NCI-H345 treated with DMSO at 0.1 percent for 48 hours (cell line): ENCODE data around the gene PAPOLA.

Experiments
- DNase-seq: peaks from one replicate; lab custom pipeline; 2025; ENCODE audit not compliant: unreplicated experiment; lab: John Stamatoyannopoulos, UW

The PAPOLA gene

DNA sequence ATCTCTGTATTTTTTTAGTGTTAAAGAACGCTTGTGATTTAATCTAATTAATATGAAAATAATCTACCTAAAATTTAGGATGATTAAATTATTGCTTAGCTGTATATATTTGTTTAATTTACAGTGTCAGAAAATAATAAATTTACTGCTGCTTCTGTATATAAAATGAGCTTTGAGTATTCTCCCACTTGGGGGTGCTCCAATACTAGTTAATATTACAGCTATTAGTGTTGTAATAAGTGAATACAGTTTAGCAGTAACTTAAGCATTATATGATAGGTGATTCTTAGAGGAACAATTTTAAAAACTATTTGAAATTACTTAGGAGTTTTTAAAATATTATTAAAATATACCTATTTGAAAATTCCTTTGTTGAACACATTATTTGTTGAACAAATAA is 62.2 kb downstream of the PAPOLA start:
- DNase-seq = no peak

DNA sequence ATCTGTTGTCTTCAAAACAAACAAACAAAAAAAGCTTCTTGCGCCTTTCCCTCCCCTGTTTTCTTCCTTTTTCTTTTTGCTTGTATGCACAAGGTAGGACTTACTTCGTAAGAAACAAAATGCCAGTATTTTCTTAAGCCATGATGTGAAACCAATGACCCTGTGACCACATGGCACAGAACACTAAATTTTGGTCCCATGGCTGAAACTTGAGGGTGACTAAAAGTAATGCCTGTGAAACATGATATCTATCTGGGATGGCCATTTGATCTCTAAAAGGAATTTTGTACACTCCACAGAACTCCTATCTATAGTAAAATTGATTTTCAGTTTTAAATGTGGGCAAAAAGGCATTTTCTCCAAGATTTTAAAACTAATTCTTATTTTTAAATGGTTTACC is 63.6 kb downstream of the PAPOLA start:
- DNase-seq = no peak

DNA sequence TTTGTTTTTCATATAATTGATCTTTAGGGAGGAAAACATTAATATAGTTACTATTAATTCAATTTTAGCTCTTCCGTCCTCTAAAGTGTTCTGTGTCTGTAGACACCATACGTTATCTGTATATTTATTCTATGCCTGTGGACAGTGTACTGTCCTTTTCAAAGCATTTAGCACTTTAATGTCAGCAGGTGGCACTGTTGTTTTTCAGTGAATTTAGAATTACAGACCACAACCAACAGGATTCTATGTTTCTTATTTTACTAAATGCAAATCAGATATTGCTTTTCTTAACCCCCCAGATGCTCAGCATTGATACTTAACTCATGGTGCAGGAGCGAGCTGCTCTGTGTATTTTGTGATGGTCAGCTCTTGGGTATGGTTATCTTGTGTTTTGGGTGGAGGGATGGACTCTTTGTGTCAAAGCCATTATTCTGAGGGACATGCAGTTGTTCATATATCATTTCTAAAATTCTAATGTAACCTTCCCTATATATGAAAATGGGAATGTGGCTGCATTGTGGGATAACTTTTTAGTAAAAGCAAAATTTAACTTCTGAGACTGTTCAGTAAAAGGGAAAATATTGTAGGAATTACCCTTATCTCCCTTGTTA is 65.2 kb downstream of the PAPOLA start:
- DNase-seq = no peak

DNA sequence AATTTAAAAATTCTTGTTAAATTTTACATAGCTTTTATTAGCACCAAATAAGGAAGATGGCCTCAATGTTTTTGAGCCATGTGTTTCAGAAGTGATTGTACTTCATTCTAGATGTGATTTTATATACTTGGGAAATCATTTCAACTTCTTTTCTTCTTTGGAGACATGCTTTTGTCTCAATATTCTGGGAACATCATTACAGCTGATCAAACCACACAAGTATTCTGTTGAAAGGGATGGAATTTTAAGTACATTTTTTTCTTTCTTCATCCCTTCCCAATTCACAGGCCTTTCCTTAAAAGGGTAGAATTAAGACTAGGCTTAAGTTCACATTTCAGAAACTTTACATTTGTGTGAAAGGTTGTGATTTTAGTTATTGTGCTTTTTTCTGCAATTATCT is 66.4 kb downstream of the PAPOLA start:
- no peak for DNase-seq

DNA sequence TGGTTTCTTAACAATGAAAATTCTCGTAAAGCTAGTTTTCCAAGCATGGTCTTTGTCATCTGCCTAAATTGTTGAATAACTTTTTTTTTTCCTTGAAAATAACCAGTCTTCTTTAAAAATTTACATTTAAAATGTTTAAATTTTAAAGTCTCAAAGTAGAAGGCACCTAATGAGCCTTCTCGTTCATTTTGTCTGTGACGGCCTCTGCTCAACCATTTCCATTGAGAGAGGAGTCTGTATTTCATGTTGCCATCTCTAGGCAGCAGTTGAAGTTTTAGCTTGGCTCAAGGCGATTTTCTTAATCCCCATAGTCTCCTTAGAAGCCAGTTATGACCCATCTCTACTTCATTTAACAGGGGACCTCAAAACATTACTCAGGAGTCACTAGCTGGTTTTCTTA is 69.1 kb downstream of the PAPOLA start:
- DNase-seq = no peak

DNA sequence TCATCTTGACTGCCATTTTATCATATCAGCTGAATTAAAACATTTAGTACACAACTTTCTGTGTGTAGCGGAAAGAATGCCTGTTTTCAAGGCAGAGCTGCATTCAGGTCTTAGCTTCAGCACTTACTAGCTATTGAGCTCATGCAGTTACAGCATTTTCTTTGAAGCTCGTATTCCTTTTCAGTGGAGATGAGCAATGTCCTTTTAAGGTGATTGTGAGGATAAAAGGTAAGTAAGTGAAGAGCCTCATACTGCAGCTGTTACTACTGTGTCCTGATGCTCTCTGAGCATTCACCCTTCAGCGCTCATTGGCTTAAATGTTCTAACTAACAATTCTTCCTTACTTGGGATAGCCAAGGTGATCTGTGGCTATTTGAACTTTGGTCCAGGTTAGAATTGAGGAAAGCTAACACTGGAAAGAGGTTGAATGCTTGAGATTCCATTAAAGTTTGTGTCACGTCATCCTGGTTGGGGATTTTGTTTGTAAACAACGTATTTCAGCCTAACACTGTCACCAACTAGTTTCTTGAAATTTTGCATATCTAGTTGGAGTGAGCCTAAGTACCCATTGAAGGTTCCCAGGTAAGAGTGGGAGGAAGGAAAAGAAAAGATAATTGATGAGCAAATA is 71.4 kb downstream of the PAPOLA start:
- no peak for DNase-seq

DNA sequence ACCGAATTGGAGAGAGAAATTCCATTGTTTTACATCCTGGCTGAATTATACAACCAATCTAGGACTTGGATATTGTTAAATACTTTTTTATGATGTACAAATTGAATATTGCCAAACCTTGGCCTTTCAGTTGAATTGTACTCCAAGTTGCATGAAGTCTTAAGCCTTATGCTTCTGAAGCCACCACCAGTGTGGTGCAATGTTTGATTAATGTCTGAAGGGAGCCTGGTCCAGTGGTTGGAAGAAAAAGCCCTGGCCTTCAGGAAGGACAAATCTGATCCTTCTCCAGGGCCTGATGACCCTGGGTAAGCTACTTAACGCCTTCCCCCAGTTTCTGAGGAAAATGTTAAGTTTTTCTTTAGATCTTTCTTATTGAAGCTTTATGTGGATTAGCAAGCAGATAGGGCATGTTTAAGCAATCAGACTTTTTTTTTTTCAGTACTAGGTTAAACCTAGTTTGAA is 72.0 kb downstream of the PAPOLA start:
- DNase-seq = no peak

DNA sequence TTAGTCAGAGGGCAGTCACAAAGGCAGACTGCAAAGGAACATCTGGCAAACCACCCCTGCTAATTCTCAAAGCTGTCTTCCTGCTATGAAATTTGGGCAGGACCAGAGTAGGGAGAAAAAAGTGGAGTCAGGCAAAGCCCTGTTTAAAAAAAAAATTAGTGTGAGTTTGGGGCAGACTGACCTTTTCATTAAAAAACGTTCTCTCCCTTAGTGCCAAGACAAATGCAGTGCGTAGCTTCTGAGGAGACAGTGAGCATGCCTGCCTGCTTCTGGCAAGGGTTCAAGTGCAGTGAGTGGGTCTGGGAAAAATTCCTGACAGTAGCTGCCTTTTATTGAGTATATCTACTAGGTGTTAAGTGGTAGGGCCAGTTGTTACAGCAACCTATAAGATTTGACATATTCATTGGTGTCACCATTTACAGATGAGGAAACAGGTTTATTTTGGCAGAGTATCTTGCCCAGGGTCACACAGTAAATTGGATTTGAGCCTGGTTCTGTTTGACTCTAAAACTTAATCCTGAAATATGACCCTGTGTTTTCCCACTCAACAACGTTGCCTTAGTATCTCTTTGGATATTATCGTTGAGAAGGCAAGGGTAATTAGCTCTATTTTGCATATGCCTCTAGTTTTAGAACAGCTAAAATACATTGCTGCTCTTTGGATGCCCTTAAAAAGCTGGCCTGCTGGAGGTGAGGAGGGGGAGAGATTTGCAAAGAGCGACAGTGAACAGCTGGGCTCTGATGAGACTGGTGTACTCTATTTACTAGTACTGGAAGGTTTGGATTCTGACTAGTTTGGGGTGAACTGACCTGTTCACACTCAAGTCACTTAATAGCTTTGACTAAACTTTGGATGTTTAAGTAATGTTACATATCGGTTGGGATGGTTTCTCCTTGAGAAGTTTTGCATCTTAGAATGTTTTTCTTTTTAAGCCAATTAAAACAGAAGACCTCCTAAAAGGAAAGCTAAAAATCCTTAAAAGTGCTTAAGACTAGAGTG is 72.8 kb downstream of the PAPOLA start:
- DNase-seq = no peak

DNA sequence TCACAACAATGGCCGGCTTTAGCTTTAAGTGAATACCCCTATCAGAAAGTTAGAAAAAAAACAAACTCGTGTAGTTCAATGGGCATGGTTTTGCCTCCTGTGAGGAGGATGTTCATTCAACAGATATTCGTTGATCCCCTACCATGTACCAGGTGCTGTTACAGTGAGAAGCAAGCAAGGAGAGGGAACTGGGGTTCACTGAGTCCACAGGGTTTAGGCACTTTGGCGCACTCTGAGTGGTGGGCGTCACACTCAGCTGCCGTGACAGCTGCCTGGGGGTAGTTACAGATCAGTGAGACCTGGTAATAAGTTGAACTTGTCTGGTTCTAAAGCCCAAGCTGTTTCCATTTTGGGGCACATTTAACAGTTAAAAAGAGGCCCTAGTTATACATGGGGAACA is 74.2 kb downstream of the PAPOLA start:
- no peak for DNase-seq

DNA sequence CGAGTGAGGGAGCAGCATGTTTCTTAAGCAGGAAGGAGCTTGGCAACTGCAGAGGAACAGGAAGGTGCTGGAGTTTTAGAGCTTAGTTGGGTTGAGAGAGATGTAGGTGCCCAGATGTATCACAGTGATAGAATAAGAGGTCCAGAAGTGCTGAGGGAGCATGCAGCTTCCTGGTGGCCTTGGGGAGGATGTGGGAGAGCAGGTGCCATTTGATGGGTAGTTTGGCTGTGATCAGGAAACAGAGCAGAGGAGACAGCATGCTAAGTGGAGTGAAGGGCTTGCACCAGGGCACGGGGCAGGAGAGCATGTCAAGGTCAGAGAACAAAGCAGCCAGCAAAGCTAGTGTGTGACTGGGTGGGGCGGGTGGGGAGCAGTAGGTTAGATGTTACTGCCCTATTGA is 74.8 kb downstream of the PAPOLA start:
- no peak for DNase-seq

DNA sequence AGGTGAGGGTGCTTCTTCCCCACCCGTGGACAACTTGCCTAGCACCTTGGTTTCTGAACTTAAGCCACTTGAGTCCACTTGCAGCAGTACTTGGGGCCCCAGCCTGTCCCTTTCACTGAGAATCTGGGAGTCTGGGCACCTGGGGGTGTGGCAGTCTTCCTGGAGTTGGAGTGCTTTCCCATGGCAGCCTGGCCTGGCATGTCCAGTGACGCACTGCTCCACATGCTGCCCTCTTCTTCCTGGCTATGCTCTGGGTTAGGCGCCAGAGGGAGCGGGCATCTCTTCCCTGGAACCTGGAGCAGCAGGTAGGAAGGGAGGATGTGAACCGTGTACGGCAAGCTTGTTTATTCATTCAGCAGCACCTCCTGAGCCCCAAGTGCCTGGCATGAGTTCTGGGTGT is 76.4 kb downstream of the PAPOLA start:
- no peak for DNase-seq

DNA sequence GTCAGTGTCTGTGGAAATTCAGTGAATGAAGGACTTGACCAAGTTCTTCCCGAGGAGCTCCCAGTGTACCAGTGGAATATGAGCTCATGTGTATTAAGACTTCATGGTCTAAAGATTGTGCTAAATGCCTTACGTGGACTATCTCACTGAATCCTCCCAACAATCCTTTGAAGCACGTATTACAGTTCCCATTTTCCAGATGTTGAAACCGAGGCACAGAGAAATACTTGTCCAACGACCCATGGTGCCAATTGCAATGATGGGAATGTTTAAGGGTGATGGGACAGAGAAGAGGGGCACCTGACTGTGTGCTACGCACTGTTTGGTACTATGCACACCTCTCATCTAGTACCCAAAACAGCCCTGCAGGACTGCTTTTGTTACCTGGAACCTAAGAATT is 77.2 kb downstream of the PAPOLA start:
- DNase-seq = no peak

DNA sequence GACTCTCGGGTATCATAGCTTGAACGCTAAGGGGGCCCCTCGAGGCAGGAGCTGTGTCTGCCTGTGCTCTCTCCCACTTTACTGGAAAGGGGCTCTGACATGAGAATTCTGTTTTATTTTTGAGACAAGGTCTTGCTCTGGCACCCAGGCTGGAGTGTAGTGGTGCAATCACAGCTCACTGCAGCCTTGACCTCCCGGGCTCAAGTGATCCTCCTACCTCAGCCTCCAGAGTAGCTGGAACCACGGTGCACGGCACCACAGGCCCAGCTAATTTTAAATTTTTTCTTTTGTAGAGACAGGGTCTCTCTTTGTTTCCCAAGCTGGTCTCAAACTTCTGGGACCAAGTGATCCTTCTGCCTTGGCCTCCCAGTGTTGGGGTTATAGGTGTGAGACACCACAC is 77.7 kb downstream of the PAPOLA start:
- no peak for DNase-seq

DNA sequence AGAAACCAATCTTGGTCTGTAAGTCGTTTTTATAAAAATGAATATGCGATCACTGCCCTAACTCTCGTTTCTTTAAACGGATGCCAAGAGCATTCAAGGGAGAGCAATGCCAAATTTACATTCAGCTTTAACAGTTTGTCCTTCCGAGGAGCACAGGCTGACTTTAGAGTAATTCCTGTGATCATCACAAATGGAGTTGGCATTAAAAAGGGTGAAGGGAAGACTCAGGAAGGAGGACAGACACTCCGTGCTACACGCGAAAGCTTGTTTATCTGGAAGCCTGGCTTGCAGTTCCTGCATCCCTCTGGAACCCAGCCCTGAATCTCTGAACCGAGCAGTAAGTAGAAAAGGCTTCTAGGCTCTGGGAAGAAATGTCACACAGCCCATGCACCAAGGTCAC is 78.4 kb downstream of the PAPOLA start:
- DNase-seq = no peak

DNA sequence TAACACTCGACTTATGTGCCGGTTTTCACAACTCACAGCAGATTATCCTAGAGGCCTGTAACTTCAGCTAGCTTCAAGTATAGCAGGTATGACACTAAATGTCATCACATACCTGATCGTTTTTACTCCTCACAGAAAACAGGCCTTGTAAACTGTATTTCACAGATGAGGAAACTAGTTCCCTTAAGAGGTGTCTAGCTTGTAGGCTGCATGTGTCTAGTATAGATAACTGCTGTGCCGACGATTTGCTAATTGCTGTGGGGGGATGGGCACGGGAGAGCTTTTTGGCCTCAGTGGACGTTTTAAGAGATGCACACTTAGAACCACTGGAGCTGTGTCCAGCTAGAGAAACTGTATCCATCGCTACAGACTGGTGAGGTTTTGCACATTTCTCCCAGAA is 78.8 kb downstream of the PAPOLA start:
- DNase-seq = no peak

DNA sequence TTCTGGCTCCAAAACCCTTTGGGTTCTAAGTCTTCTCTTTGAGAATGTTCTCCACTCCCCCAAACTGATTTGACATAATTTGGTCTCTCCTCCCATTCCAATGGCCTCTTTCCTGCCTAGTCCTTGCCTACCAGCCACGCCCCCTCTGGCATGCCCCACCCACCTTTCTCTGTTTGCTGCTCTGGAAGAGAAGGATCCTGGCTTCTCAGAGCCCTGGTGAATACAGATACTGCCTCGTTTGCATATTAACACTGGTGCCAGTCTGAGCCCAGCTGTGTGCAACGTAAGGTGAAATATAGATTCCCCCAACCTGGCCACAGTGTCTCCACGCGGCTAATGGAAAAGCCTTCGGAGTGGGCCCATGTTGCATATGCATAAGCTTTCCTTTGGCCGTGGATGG is 79.7 kb downstream of the PAPOLA start:
- no peak for DNase-seq

DNA sequence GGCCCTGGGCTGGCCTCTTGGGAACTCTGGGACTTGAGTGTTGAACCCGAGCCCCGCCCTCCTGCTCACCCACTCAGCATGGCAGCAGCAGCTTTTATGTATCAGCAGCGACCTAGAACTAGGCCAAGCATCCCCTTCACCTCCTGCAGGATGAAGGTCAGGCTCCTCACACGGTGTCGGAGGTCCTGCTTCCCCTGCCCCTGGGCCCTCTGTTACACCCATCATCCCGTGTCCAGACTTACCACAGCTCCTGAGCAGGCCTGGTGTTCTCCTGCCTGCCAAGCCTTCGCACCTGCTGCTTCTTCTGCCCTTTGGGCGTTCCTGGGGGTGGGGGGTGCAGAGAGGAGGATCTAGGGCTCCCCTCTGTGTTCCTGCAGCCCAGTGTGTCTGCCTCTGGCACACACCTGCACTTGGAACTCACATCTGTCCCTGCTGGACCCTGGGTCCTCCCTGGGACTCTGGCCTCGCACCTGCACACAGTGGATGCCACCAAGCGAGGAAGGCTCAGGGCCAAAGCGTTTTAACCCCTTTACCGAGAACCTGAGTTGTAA is 80.3 kb downstream of the PAPOLA start:
- no peak for DNase-seq

DNA sequence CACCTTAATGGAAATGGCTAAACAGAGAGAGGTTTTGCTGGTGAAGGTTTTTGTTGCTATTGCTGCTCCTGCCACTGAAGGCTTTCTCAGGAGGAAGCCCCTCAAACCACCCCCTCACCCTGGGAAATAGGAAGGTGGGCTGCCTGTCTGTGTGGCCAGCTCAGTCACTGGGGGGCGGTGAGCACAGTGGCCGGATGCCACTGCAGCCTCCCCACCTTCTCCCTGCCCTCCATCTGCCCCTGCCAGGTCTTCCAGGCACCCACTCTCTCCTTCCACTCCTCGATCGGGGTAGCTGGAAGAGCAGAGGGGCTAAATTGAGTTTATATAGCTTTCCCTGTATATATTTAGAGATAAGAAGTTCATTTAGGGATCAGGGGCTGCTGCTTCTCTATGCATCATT is 80.8 kb downstream of the PAPOLA start:
- DNase-seq = no peak

DNA sequence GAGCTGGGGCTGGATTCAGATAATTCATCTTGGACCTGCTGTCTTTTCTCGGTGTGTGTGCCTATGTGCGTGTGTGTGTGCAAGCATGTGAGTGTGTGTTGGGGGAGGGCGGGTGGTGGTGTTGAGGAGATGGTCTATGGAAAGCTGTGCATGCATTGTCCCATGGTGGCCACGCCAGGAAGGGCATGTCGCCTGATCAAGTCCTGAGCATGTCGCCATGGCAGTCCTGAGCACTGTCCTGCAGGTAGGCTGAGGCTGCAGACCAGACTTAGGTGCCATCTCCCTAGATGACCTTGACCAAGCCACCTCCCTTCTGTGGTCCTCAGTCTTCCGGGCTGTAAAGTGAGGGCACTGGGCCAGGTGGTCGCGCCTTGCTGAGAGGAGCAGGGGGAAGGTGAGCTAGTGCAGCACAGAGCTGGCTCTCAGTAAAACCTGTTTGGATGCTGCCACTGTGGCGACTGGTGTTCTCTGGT is 81.4 kb downstream of the PAPOLA start:
- no peak for DNase-seq

DNA sequence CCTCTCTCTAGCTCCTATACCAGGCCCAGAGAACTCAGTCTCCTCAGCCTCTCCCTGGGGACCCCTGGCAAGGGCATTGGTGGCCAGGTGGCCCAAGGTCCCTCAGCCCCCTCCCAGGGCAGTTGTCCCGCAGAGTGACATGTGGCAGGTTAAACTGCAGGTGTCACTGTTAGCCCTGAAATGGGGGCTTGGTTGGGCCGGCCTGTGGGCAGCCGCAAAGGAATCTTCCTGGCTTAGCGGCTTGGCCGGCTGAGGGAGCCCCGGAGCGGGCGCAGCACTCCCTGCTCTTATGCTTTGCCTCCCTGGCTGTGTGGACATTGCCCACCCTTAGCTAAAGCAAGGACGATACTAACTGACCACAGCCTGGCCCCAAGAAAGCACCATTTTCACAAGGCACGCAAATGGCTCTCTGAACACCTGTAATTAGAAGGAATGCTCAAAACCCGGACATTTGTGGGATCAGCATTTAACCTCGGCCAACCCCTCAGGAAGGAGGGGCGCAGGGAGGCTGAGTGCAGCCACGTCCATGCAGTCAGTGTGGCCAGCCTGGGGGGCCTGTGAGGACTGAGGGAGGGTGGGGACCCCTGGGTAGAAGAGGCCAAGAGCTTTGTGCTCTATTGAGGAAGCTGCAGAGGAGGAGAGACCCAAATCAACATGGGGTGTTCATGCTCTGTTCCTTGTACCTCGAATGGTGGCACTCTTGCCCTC is 82.2 kb downstream of the PAPOLA start:
- peak; percentile 26 for DNase-seq
